T1000 (cell line): ENCODE measurements around the gene NFIX.
A peak's percentile ranks its signal among the peaks of the same experiment; 100 is the strongest.
"Not testable (repeated sequence)": the region's sequence is repeated elsewhere in the genome, so short reads cannot be mapped to it uniquely, and the experiment has no call there.

ENCODE experiments used
- DNase-seq: peaks from one replicate; lab custom pipeline; 2025; ENCODE audit warnings: mixed read lengths; lab: John Stamatoyannopoulos, UW

Gene NFIX

GRCh38 chr19:12959481-12959880 lies 35.8 kb upstream of the NFIX start:
- no peak for DNase-seq

- peak; percentile 67 for DNase-seq
Measured at GRCh38 chr19:12965017-12965811, 30.1 kb upstream of the NFIX start.

- DNase-seq, result no peak
Measured at GRCh38 chr19:12965812-12966135, 29.5 kb upstream of the NFIX start.

GRCh38 chr19:12967907-12968306 lies 27.4 kb upstream of the NFIX start:
- no peak for DNase-seq

- DNase-seq, result no peak
Measured at GRCh38 chr19:12969292-12969988, 25.8 kb upstream of the NFIX start, which contains the start of gene DAND5. DAND5 (plus strand) TSS chr19:12969576; CDS start chr19:12969661, 85 bp downstream.

GRCh38 chr19:12970070-12970820 lies 25.0 kb upstream of the NFIX start:
- DNase-seq, result no peak

GRCh38 chr19:12973236-12973635 lies 22.0 kb upstream of the NFIX start:
- no peak for DNase-seq

GRCh38 chr19:12974301-12975220 lies 20.7 kb upstream of the NFIX start:
- no peak for DNase-seq

- no peak for DNase-seq
Measured at GRCh38 chr19:12975221-12975741, 20.0 kb upstream of the NFIX start.

GRCh38 chr19:12976109-12976508 lies 19.2 kb upstream of the NFIX start:
- DNase-seq, result not testable (repeated sequence)

GRCh38 chr19:12979974-12980373 lies 15.3 kb upstream of the NFIX start:
- DNase-seq, result no peak

GRCh38 chr19:12982648-12983047 lies 12.6 kb upstream of the NFIX start:
- DNase-seq, result no peak

- DNase-seq, result no peak
Measured at GRCh38 chr19:12983091-12983490, 12.2 kb upstream of the NFIX start.

- peak; percentile 75 for DNase-seq
Measured at GRCh38 chr19:12983542-12984142, 11.6 kb upstream of the NFIX start.

- no peak for DNase-seq
Measured at GRCh38 chr19:12984143-12984627, 11.1 kb upstream of the NFIX start.

- no peak for DNase-seq
Measured at GRCh38 chr19:12984683-12985048, 10.6 kb upstream of the NFIX start.

GRCh38 chr19:12985049-12985776 lies 10.1 kb upstream of the NFIX start:
- DNase-seq, result no peak

- no peak for DNase-seq
Measured at GRCh38 chr19:12986726-12987125, 8.5 kb upstream of the NFIX start.

- no peak for DNase-seq
Measured at GRCh38 chr19:12987190-12987589, 8.1 kb upstream of the NFIX start.

- no peak for DNase-seq
Measured at GRCh38 chr19:12987781-12988180, 7.5 kb upstream of the NFIX start.
